SJSA1 (cell line): ENCODE data around the gene MORN5. TPM values are rescaled to one million over a fixed set of nuclear protein-coding genes. Genes with fewer than 3 reads are reported as not detected.

Experiments used
- DNase-seq, 2 experiments: peaks; one replicate each; pipeline ENCODE4 v3.0.0-alpha.2; 2015 to 2020; ENCODE audit warnings: low spot score in 2 of 2, low read depth in 1 of 2
- H3K27ac ChIP-seq: fragments of 250-450 bp; sonication (Bioruptor Pico); 2 replicates; pipeline ENCODE4 v1.5.1; 2020; ENCODE audit warnings: mild to moderate bottlenecking, moderate library complexity
- H3K27me3 ChIP-seq: fragments of 250-450 bp; sonication (Bioruptor Pico); replicated peaks from 2 replicates; pipeline ENCODE4 v1.5.1; 2020; ENCODE audit warnings: mild to moderate bottlenecking, moderate library complexity
- H3K36me3 ChIP-seq: fragments of 250-450 bp; sonication (Bioruptor Pico); 2 replicates; pipeline ENCODE4 v1.5.1; 2020; ENCODE audit warnings: mild to moderate bottlenecking
- H3K4me1 ChIP-seq: fragments of 250-450 bp; sonication (Bioruptor Pico); replicated peaks from 2 replicates; pipeline ENCODE4 v1.6.1; 2021; ENCODE audit warnings: mild to moderate bottlenecking
- H3K4me3 ChIP-seq: fragments of 250-450 bp; sonication (Bioruptor Pico); 2 replicates; pipeline ENCODE4 v1.5.1; 2020; ENCODE audit warnings: mild to moderate bottlenecking
- H3K9me3 ChIP-seq: fragments of 250-450 bp; sonication (Bioruptor Pico); replicated peaks from 2 replicates; pipeline ENCODE4 v1.5.1; 2020; ENCODE audit warnings: mild to moderate bottlenecking
- total RNA-seq: library from RNA; depleted of rRNA; stranded (reverse); fragments of >200 nt; shearing (Covaris generic); gene quantifications from 2 replicates; pipeline ENCODE4 v1.2.3, GENCODE V29; 2014

The MORN5 gene
- total RNA-seq, 1 experiment from 2014 or later: not detected

DNA sequence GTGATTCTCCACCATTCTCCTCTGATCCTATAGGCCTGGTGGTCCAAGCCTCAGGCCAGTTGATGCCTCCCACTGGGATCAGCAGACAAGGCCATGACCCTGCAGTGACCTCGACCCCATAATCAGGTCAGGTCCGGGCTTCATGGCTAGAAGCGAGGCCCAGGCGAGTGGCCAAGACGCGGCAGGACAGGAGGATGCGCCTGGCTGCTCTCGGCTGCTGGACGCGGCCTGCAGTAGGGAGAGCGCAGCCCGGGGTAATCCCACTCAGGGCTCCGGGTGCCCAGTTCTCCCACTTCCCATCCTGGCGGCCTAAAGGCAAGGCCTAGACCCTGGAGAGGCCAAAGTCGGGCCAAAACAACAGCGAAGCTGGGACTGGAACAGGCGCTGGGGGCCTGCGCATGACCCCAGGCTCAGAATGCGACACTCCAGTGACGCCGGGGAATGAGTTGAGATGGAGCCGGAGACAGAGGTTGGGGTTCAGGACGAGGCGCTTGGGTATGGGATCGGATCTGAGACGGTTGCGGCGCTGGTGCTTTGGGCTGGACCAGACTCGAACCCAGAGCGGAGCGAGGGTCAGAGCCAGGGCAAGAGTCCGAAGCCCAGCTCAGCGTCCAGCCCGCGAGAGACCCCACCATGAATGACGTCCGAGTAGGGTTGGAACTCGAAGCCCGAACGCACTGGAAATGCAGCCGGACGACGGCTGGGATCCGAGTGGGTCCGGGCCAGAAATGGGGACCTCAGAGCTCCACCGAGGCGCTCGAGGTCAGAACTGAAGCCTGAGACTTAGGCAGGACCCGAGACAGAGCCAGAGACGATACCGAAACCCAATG is 65.8 kb downstream of the MORN5 start:
- H3K27me3 ChIP-seq: no peaks in the 10 kb centered on the region
- peaks cover 11% of the 10 kb centered on the region; the same call in 1 of the 2 replicates for H3K36me3 ChIP-seq
- peaks cover 12% of the 10 kb centered on the region for H3K4me1 ChIP-seq

DNA sequence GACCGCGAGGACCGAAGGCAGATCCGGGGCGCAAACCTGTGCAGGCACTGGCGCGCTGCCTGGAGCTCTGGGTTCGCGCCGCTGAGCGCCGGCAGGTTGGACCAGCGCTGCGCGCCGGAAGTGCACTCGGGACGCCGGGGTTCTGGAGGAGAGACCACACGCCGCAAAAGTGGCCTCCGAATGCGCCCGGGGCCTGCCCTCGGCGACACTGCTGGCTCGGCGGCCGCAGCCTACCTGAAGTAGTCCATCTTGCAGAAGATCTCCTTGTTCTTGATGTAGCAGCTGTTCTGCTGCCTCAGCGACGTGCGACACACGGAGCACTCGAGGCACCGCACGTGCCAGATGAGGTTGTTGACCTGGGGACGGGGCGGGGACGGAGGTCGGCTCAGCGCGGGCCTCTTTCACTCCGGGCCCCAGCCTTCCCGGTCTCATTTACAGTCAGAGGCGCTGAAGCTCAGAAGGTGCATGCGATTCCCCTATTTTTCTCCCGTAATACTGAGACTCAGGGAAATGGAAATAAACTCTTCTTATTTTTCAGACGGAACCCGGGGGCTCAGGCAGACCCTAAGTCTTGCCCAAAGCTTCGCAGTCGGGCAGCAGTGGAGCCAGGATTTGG is 66.5 kb downstream of the MORN5 start:
- Histone ChIP-seq H3K27me3 (no peaks in the 10 kb centered on the region), H3K27ac (no peak overlapping the region), H3K9me3 (no peaks in the 10 kb centered on the region), H3K36me3 (peaks cover 11% of the 10 kb centered on the region; the same call in 1 of the 2 replicates), H3K4me1 (peaks cover 12% of the 10 kb centered on the region), H3K4me3 (no peak overlapping the region)
- no peak for DNase-seq

More for the DNA sequence above, 65.8 kb downstream of the MORN5 start:
- H3K27ac ChIP-seq: no peak overlapping the region
- no peaks in the 10 kb centered on the region for H3K9me3 ChIP-seq
- no peak for DNase-seq
- H3K4me3 ChIP-seq: no peak overlapping the region

DNA sequence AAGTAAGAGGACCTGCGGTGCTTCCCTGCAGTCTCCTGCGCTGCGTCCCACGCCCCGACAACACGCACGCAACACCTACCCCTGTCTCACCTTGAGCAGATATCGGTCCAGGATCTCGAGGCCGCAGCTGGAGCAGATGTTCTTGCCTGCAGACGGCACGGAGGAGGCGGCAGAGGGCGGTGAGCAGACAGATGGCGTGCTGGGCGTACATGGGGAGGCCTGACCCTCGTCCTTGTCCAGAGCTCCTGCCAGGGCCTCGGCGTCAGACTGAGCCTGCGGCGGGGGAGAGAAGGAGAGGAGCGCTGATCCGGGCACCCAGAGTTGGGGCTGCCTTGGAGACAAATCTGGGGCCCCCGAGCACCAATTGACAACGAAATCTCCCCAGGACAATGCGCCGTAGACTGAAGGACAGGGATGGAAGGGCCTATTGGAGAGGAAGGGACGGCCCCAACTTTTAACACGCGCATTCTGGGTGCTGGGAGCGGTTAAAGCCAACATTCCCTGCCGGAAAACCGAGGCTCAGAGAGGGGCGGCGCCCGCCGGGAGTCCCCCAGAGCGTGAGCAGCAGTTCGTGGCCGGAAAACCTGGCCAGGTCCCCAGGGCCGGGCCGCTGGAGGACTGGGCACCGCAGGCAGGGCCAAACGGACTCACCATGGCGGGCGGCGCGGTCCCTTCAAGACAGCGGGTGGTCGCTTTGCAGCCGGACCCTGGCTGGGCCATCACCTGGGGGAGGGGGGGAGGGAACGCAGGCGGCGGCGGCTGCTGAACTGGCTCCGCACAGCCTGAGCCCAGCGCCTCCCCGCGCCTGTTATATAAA is 67.3 kb downstream of the MORN5 start:
- Histone ChIP-seq H3K4me3 (no peak overlapping the region), H3K36me3 (peaks cover 11% of the 10 kb centered on the region; the same call in 1 of the 2 replicates), H3K27me3 (no peaks in the 10 kb centered on the region), H3K27ac (no peak overlapping the region), H3K4me1 (peaks cover 12% of the 10 kb centered on the region), H3K9me3 (no peaks in the 10 kb centered on the region)
- DNase-seq: no peak

DNA sequence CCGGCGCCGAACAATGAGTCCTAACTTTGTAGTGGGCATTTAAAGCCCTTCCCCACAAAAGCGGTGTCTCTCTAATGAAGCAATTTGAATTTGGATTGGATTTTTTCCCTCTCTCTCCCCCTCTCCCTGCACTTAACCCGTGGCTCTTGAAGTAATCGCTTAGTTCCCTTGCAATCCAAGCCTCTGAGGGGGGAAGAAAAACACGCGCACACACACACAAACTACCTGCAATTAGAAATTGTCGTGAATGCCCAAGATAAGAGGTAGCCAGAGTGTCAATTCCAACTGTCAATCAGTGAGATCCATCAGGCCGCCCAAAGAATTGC is 67.8 kb downstream of the MORN5 start:
- Histone ChIP-seq H3K27me3 (no peaks in the 10 kb centered on the region), H3K4me3 (no peak overlapping the region), H3K36me3 (peaks cover 11% of the 10 kb centered on the region; the same call in 1 of the 2 replicates), H3K9me3 (no peaks in the 10 kb centered on the region), H3K4me1 (peaks cover 12% of the 10 kb centered on the region), H3K27ac (no peak overlapping the region)
- no peak for DNase-seq

DNA sequence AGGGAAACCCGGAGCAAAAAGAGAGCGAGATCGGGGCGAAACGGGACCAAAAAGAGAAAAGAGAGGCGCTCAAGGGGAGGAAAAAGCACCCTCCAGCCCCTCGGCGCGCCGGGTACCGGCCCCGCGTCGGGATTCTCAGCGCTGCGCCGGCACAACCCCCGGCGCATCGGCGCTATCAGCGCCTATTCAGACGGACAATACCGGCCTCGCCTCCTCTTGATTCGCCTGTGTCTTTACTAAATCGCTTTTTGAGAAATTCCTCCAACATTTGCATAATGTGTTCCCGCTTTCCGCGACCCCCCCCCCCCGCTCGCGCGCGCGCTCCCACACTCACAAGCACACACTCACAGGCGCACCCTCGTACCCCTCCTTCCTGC is 68.5 kb downstream of the MORN5 start:
- Histone ChIP-seq H3K27me3 (no peaks in the 10 kb centered on the region), H3K4me3 (peak overlapping the region; percentile 75)

DNA sequence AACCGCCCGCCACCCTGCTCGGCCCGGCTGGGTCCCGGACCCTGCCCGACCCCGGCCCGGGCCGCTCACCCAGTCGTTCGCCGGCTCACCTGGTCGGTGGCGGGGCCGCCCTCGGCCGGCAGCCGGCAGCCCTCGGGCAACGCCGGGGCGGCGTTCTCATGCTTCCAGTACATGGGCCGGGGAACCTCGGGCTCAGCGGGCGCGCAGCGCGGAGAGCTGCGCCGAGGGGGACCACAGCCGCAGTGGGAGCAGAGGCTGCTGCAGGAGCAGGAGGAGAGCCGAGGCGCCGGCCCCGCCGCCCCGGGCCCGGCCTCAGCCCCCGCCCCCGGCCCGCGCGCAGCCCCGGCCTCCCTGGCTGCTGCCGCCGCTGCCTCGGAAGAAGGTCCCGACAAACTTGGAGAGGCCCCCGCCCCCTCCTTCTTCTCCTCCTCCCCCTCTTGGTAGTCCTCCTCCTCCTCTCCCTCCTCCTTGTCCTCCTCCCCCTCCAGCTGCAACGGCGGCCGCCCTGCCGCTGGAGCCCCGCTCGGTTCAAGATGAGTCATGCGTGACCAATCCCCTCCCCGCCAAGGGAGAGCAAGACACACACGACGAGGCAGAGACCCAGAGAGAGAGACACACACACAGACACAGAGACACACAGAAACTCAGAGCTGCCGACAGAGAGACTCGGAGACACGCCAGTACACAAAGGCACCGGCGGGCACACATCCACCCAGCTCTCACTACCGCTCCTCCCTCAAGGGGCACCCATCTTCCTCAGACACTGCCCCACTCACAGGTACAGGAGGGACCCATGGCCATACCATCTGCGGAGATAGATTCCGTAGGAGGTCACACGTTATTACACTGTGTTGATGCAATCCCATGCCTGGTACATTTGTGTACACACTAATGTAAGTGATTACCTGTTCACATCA is 69.1 kb downstream of the MORN5 start, which contains the start of gene LHX6:
LHX6 (minus strand) TSS at position 390 of the 917 bp plus-strand sequence; CDS start at position 173, 217 bp downstream.
- peak within 1 kb of the TSS; percentile 75 for H3K4me3 ChIP-seq
- H3K4me1 ChIP-seq: peaks cover 12% of the 10 kb centered on the region
- H3K9me3 ChIP-seq: no peaks in the 10 kb centered on the region
- peak; percentile 76 to 91 for DNase-seq
- H3K27me3 ChIP-seq: no peaks in the 10 kb centered on the region
- H3K27ac ChIP-seq: no peak within 1 kb of the TSS
- H3K36me3 ChIP-seq: peaks cover 11% of the 10 kb centered on the region; the same call in 1 of the 2 replicates

More for the DNA sequence above, 68.5 kb downstream of the MORN5 start:
- Histone ChIP-seq H3K4me1 (peaks cover 12% of the 10 kb centered on the region), H3K27ac (no peak overlapping the region), H3K36me3 (peaks cover 11% of the 10 kb centered on the region; the same call in 1 of the 2 replicates), H3K9me3 (no peaks in the 10 kb centered on the region)
- peak in 1 of 2 experiments; percentile 31 for DNase-seq

DNA sequence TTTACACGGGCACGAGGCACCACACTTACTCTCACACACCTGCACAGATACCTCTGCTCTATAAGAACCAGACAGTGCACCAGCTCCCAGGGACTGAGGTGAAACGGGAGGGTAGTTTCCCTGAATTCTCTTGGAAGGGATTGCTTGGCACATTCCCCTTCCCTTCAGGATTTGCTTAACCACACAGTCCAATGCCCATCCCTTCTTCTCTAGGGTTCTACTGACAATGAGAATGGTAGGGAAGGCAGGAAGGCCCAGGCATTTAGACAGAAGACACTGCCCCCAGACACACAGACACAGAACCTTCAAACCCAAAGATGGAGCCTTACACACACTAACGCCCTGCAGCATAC is 69.8 kb downstream of the MORN5 start:
- Histone ChIP-seq H3K9me3 (no peaks in the 10 kb centered on the region), H3K36me3 (peaks cover 11% of the 10 kb centered on the region; the same call in 1 of the 2 replicates), H3K27me3 (no peaks in the 10 kb centered on the region), H3K4me3 (peak overlapping the region; percentile 75; the same call in 1 of the 2 replicates), H3K4me1 (peaks cover 12% of the 10 kb centered on the region), H3K27ac (no peak overlapping the region)
- DNase-seq: no peak

DNA sequence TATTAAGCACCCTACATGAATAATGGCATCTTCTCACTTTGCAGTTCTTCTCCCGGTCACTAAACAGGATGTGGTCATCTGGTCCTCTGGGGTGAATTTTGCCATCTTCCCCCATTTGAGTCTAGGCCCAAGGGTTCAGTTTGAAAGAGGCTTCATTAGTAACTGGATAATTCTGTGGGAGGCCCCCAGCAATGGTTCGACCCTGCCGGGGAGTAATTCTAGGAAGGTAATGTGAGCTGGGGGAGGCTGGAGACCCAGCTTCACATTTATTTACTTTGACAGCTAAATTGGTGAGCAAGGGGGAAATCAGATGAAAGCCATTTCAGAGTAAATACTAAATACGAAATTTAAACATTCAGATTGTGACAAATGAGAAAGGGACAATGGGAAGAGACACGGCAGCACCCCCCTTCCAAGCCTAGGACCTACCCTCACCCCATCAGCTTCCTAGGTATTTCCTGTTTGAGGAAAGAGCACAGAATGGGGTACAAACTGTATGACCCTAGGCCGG is 73.1 kb downstream of the MORN5 start:
- Histone ChIP-seq H3K4me3 (no peak overlapping the region), H3K4me1 (peaks cover 12% of the 10 kb centered on the region), H3K36me3 (no peaks in the 10 kb centered on the region), H3K27me3 (no peaks in the 10 kb centered on the region), H3K9me3 (no peaks in the 10 kb centered on the region), H3K27ac (no peak overlapping the region)
- DNase-seq: no peak

DNA sequence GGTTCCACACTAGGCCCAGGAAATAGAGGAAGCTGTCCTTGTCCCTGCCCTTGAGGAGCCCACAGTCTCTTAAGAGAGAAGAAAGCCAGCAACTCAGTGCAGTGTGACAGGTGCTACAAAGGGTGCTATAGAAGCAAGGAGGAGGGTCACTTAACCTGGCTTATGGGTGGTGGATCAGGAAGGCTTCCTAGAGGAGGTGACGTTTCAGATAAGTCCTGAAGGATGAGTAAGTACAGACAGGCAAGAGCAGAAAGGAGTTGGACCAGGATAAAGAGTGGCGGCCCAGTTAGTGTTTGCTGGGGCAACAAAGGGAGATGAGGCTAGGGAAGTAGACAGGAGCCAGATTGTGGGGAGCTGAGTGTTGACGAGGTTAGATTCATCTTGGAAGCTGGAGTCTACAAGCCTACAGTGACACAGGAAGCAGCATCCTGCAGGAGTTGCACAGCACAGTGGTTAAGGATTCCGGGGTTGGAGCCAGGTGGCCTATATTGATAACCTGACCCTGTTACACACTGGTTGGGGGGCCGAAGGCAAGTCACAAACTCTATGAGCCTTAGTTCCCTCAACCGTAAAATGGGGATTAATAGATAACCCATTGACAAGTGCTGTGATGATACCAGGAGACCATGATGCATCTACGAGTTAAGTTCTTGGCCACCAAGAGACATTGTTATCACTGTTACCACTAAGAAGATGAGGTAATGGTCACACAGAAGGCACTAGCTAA is 74.5 kb downstream of the MORN5 start:
- Histone ChIP-seq H3K4me3 (no peak overlapping the region), H3K4me1 (peaks cover 6% of the 10 kb centered on the region), H3K36me3 (no peaks in the 10 kb centered on the region), H3K9me3 (no peaks in the 10 kb centered on the region), H3K27me3 (no peaks in the 10 kb centered on the region), H3K27ac (no peak overlapping the region)
- DNase-seq: no peak

DNA sequence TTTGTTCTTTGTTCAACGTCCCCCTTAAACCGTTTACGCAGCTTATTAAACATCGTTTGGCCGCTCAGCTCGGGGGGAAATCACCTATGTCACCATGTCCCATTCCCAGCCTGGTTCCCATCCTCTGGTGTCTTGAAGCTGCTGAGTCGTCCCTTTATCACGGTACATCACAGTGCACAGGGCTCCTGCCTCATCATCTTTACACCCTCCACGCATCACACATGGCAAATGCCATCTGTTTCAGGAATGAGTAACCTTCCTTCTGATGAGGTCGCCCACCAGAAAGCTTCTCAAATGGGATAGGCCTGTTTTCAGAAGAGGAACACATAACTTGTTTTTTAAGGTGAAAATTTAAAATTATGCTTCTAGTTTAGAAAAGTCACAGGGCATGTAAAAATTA is 77.0 kb downstream of the MORN5 start:
- Histone ChIP-seq H3K27me3 (no peaks in the 10 kb centered on the region), H3K9me3 (no peaks in the 10 kb centered on the region), H3K36me3 (peaks cover 16% of the 10 kb centered on the region), H3K4me3 (no peak overlapping the region), H3K4me1 (no peaks in the 10 kb centered on the region), H3K27ac (no peak overlapping the region)
- no peak for DNase-seq

DNA sequence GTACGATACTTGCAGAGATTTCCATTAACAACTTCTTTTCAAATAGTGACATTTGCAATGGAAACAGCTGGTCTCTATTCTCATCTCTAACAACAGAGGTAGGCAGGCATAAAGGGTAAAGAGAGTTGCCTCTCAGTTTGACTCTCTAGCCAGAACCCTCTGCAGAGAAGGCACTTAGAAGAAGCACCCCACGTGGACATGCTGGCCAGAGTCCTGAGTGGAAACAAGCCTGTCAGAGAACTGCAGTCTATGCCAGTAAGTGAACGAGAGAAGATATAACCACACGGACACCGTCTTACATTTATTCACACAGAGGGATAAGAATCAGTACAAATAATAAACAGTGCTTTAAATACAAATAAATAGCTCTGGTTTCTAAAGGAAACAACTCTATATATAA is 80.0 kb downstream of the MORN5 start:
- peaks cover 42% of the 10 kb centered on the region for H3K36me3 ChIP-seq
- no peaks in the 10 kb centered on the region for H3K27me3 ChIP-seq
- H3K4me3 ChIP-seq: no peak overlapping the region
- no peak for DNase-seq
- H3K4me1 ChIP-seq: no peaks in the 10 kb centered on the region
- H3K27ac ChIP-seq: no peak overlapping the region
- H3K9me3 ChIP-seq: no peaks in the 10 kb centered on the region

DNA sequence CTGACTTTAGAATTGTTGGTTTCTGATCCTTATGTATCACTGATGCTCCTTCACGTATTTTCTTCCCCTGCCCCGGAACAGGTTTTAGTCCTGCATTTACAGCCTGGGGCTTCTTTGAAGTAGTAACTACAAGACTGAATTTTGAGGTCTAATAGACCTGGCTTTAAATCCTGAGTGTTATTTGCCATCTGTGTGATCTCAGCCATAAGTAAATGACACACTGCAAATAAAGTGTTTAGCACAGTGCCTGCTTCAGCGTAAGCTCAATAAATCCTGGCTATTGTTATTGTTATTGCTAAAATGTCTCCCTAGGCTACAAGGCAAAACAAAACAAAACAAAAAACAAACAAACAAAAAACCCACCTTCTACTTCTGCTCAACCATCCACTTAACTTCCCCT is 84.6 kb downstream of the MORN5 start:
- Histone ChIP-seq H3K9me3 (no peaks in the 10 kb centered on the region), H3K27ac (no peak overlapping the region), H3K4me3 (no peak overlapping the region), H3K36me3 (peaks cover 71% of the 10 kb centered on the region), H3K4me1 (no peaks in the 10 kb centered on the region), H3K27me3 (no peaks in the 10 kb centered on the region)
- DNase-seq: no peak
